K562 (cell line): ENCODE data around the gene DUSP5. TPM values are rescaled to one million over a fixed set of nuclear protein-coding genes. Genes with fewer than 3 reads are reported as not detected.

ENCODE experiments used
- ATAC-seq: fragments of 200-7000 bp; cut with Tn5 transposase; 3 replicates; pipeline ENCODE4 v1.9.1; 2020; ENCODE audit warnings: moderate library complexity
- BruUV-seq: library from RNA; stranded (reverse); fragments of 400-500 nt; replicated peaks from 2 replicates; lab custom pipeline; 2021; lab: Mats Ljungman, UMichigan
- CTCF ChIA-PET: fragments of 300-600 bp; formaldehyde crosslinking; extraction: SDS; loops from one replicate; lab custom pipeline; 2021; ENCODE audit warnings: low intra/inter-chr PET ratio; lab: Yijun Ruan, JAX
- POLR2A ChIA-PET: fragments of 300-600, 350-650 bp; sonication (Branson Sonifier 250); formaldehyde crosslinking; extraction: SDS; loops from one replicate; lab custom pipeline; 2021; ENCODE audit warnings: antibody characterized with exemption, inconsistent platforms; lab: Yijun Ruan, JAX
- DNase-seq, 4 experiments: peaks; one replicate each; pipeline versions ENCODE4 v3.0.0 to v3.0.0-alpha.2; 2011 to 2018; ENCODE audit warnings: low spot score in 3 of 4, mixed read lengths in 3 of 4; ENCODE audit errors: extremely low read depth in 1 of 4
- FAIRE-seq: peaks from 2 replicates; lab custom pipeline; 2011; peaks lifted over from hg19 to GRCh38; lab: Jason Lieb, UNC
- H2AFZ ChIP-seq: 2 replicates; pipeline ENCODE4 v1.6.0; 2011; ENCODE audit warnings: low read depth, low read length, control low read depth, inconsistent platforms
- H3K27ac ChIP-seq: fragments of 200-600 bp; 3 replicates; pipeline ENCODE4 v1.8.0; 2011; ENCODE audit warnings: low read depth, mild to moderate bottlenecking, control low read depth, inconsistent platforms, low read length, moderate library complexity, mixed read lengths; ENCODE audit errors: extremely low read depth
- H3K27me3 ChIP-seq, 2 experiments: fragments of 300-600 bp in 1 of 2; 2 replicates in 1 of 2; 3 replicates in 1 of 2; pipeline versions ENCODE4 v1.6.0 to v1.8.0; 2011; ENCODE audit warnings: inconsistent platforms in 2 of 2, low read length in 2 of 2, mild to moderate bottlenecking in 1 of 2, mixed read lengths in 1 of 2, moderate library complexity in 1 of 2; ENCODE audit not compliant: control insufficient read depth in 2 of 2, insufficient read depth in 2 of 2
- H3K36me3 ChIP-seq: fragments of 300-600 bp; 3 replicates; pipeline ENCODE4 v1.8.0; 2011; ENCODE audit warnings: mild to moderate bottlenecking, low read length, inconsistent platforms; ENCODE audit not compliant: control insufficient read depth, insufficient read depth
- H3K4me1 ChIP-seq, 2 experiments: fragments of 200-600 bp in 1 of 2; replicated peaks in 1 of 2; 2 replicates in 1 of 2; 3 replicates in 1 of 2; pipeline versions ENCODE4 v1.5.1 to v1.8.0; 2011; ENCODE audit warnings: inconsistent platforms in 2 of 2, low read length in 2 of 2, mild to moderate bottlenecking in 1 of 2, mixed read lengths in 1 of 2, moderate library complexity in 1 of 2; ENCODE audit not compliant: control insufficient read depth in 2 of 2, insufficient read depth in 2 of 2
- H3K4me2 ChIP-seq: 2 replicates; pipeline ENCODE4 v1.6.1; 2011; ENCODE audit warnings: low read length, control low read depth, inconsistent platforms, mixed read lengths; ENCODE audit not compliant: insufficient read depth
- H3K4me3 ChIP-seq: fragments of 200-600 bp; sonication (generic), shearing (Covaris generic); 2 replicates; pipeline ENCODE4 v1.5.1; 2016; ENCODE audit warnings: control low read depth, inconsistent platforms
- H3K79me2 ChIP-seq: fragments of 200-600 bp; 3 replicates; pipeline ENCODE4 v1.8.0; 2011; ENCODE audit warnings: low read length, inconsistent platforms; ENCODE audit not compliant: control insufficient read depth, insufficient read depth
- H3K9ac ChIP-seq, 2 experiments: 2 replicates each; pipeline versions ENCODE4 v1.6.0 to v1.6.1; 2011; ENCODE audit warnings: low read depth in 2 of 2, low read length in 2 of 2, control low read depth in 1 of 2, inconsistent platforms in 1 of 2, mild to moderate bottlenecking in 1 of 2, mixed read lengths in 1 of 2; ENCODE audit not compliant: insufficient read depth in 1 of 2
- H3K9me1 ChIP-seq: one replicate; pipeline ENCODE4 v1.6.0; 2011; ENCODE audit warnings: inconsistent platforms, mild to moderate bottlenecking, low read length, moderate library complexity; ENCODE audit not compliant: control insufficient read depth, insufficient read depth
- H3K9me3 ChIP-seq: replicated peaks from 2 replicates; pipeline ENCODE4 v1.5.1; 2011; ENCODE audit warnings: low read depth, low read length, inconsistent platforms; ENCODE audit not compliant: control insufficient read depth, insufficient read depth
- H4K20me1 ChIP-seq: replicated peaks from 2 replicates; pipeline ENCODE4 v1.6.1; 2011; ENCODE audit warnings: low read length, inconsistent platforms, mixed read lengths; ENCODE audit not compliant: control insufficient read depth, insufficient read depth
- KDM1A ChIP-seq, 2 experiments: fragments of 450-650 bp; IDR thresholded peaks; 2 replicates each; pipeline ENCODE4 v1.6.1; 2016; ENCODE audit warnings: mild to moderate bottlenecking in 2 of 2
- PHB ChIP-seq: fragments of 250-450 bp; sonication (Bioruptor Pico); IDR thresholded peaks from 2 replicates; pipeline ENCODE4 v1.5.0; 2021
- TBP ChIP-seq: optimal IDR thresholded peaks from 2 replicates; pipeline ENCODE3; 2011; ENCODE audit warnings: low read depth, low read length, improper control_type of control experiment
- ZFP30 ChIP-seq: fragments of 250-450 bp; sonication (Bioruptor Pico); IDR thresholded peaks from 2 replicates; pipeline ENCODE4 v1.8.0; 2022; ENCODE audit warnings: moderate library complexity, mild to moderate bottlenecking, inconsistent platforms, borderline replicate concordance
- WGBS: fragments of 100-300 bp; shearing (Covaris generic); methylation state at CpG from one replicate; pipeline ENCODE4 v1.1.6; 2016; ENCODE audit warnings: low coverage, mixed read lengths; ENCODE audit not compliant: insufficient coverage; ENCODE audit errors: missing lambda C conversion rate; 5-methylcytosine and 5-hydroxymethylcytosine counted together
- in situ Hi-C: fragments of 300-500 bp; cut with MboI; formaldehyde crosslinking; loops from 4 replicates; pipeline ENCODE4 v1.15.0; 2018; ENCODE audit warnings: inconsistent platforms, mixed read lengths
- intact Hi-C: fragments of 100-400 bp; cut with micrococcal nuclease; formaldehyde crosslinking; loops from 2 replicates; pipeline ENCODE4 v1.14.2; 2022
- polyA plus RNA-seq, 8 experiments: library from polyadenylated mRNA; depleted of rRNA in 4 of 8; stranded (reverse) in 5 of 8; unstranded in 3 of 8; fragments of >200 nt; fragmentation: Nextera tagmentation in 2 of 8; fragmentation: Illumina TruSeq in 1 of 8; extraction: Ambion mirVana in 2 of 8; extraction: Trizol in 1 of 8; gene quantifications; 2 replicates each; pipeline versions ENCODE4 v1.2.1 to v1.2.3, GENCODE V29; 2011 to 2014; ENCODE audit warnings: inconsistent platforms in 1 of 8, missing spikeins in 1 of 8
- total RNA-seq, 7 experiments: library from RNA; depleted of rRNA in 6 of 7; stranded (reverse); fragments of >200 nt in 6 of 7; fragmentation: Illumina TruSeq in 2 of 7; extraction: Trizol in 2 of 7; gene quantifications; 2 replicates each; pipeline versions ENCODE4 v1.2.1 to v1.2.3, GENCODE V29; 2011 to 2021; ENCODE audit warnings: low replicate concordance in 1 of 7
- TF ChIP-seq, protein P1 (sequence below): fragments of 250-450 bp; sonication (Bioruptor Pico); IDR thresholded peaks from 2 replicates; pipeline ENCODE4 v1.4.0; 2020; ENCODE audit warnings: mild to moderate bottlenecking, moderate library complexity
- TF ChIP-seq, protein P2 (sequence below): IDR thresholded peaks from 2 replicates; pipeline ENCODE4 v1.6.1; 2011; ENCODE audit not compliant: insufficient read length; ENCODE audit errors: extremely low read depth
- TF ChIP-seq, protein P3 (sequence below): fragments of 250-450 bp; sonication (Bioruptor Pico); IDR thresholded peaks from 2 replicates; pipeline ENCODE4 v1.6.1; 2021; ENCODE audit warnings: mild to moderate bottlenecking
- TF ChIP-seq, protein P4 (sequence below): fragments of 250-450 bp; sonication (Bioruptor Pico); IDR thresholded peaks from 2 replicates; pipeline ENCODE4 v1.8.0; 2022; ENCODE audit warnings: inconsistent platforms, mild to moderate bottlenecking, moderate library complexity, borderline replicate concordance
- TF ChIP-seq, protein P5 (sequence below): fragments of 250-450 bp; sonication (Bioruptor Pico); IDR thresholded peaks from 2 replicates; pipeline ENCODE4 v1.4.0; 2020; ENCODE audit warnings: mild to moderate bottlenecking
- TF ChIP-seq, protein P6 (sequence below): fragments of 450-650 bp; IDR thresholded peaks from 2 replicates; pipeline ENCODE4 v1.6.1; 2016
- TF ChIP-seq, protein P7 (sequence below): fragments of 250-450 bp; sonication (Bioruptor Pico); IDR thresholded peaks from 2 replicates; pipeline ENCODE4 v1.5.0; 2021

DUSP5 gene
- total and polyA plus RNA-seq, 9 of the 15 experiments (the other 6 are each of a cell fraction or from before 2014, with no cell fraction given): 0.49 to 3.4 (median 2.0) TPM

DNA sequence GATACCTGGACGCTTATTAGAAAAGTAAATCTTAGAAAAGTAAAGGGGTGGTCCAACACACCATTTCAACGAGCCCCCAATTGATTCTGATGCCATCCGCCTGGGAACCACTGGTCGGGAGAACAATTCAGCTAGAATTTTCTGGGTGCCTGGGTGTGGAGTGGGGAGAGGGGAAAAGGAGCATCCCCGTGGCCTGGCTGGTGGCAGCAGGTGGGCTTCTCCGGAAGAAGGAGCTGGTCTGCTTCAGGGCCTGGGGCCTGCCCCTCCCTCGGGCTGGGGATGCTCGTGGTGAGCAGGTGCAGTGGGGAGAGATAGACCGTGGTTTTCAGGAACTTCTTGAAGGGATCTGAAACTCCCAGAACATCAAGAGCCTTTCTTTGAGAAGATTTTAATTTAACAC, 39.9 kb upstream of the DUSP5 start:
- Histone ChIP-seq H2AFZ (no peak overlapping the region), H3K36me3 (no peaks in the 10 kb centered on the region), H4K20me1 (no peaks in the 10 kb centered on the region), H3K9ac (no peak overlapping the region), H3K9me3 (no peaks in the 10 kb centered on the region; the same call in 1 of the 2 replicates), H3K79me2 (no peaks in the 10 kb centered on the region), H3K9me1 (no peaks in the 10 kb centered on the region), H3K27ac (no peak overlapping the region), H3K4me3 (no peak overlapping the region), H3K4me1 (peaks cover 0 to 7% of the 10 kb centered on the region in 2 experiments; a peak in 2 of 5 replicates)
- no peak for ATAC-seq
- no TSS peak for BruUV-seq
- intact Hi-C loops: no loop called here
- POLR2A ChIA-PET: interaction anchor here (2.6 kb wide), 1 partner anchor 9 kb away, joined by 5 read pairs; no protein-coding TSS in a partner anchor
- no peak for DNase-seq
- TF ChIP-seq, protein P1, sequence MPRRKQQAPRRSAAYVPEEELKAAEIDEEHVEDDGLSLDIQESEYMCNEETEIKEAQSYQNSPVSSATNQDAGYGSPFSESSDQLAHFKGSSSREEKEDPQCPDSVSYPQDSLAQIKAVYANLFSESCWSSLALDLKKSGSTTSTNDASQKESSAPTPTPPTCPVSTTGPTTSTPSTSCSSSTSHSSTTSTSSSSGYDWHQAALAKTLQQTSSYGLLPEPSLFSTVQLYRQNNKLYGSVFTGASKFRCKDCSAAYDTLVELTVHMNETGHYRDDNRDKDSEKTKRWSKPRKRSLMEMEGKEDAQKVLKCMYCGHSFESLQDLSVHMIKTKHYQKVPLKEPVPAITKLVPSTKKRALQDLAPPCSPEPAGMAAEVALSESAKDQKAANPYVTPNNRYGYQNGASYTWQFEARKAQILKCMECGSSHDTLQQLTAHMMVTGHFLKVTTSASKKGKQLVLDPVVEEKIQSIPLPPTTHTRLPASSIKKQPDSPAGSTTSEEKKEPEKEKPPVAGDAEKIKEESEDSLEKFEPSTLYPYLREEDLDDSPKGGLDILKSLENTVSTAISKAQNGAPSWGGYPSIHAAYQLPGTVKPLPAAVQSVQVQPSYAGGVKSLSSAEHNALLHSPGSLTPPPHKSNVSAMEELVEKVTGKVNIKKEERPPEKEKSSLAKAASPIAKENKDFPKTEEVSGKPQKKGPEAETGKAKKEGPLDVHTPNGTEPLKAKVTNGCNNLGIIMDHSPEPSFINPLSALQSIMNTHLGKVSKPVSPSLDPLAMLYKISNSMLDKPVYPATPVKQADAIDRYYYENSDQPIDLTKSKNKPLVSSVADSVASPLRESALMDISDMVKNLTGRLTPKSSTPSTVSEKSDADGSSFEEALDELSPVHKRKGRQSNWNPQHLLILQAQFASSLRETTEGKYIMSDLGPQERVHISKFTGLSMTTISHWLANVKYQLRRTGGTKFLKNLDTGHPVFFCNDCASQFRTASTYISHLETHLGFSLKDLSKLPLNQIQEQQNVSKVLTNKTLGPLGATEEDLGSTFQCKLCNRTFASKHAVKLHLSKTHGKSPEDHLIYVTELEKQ: no peak
- TF ChIP-seq KDM1A (IDR thresholded peaks at IDR 0.05): no peak
- TF ChIP-seq, protein P2, sequence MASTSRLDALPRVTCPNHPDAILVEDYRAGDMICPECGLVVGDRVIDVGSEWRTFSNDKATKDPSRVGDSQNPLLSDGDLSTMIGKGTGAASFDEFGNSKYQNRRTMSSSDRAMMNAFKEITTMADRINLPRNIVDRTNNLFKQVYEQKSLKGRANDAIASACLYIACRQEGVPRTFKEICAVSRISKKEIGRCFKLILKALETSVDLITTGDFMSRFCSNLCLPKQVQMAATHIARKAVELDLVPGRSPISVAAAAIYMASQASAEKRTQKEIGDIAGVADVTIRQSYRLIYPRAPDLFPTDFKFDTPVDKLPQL: no peak
- TF ChIP-seq ZFP30 (CRISPR knock-in tag): no peak
- TF ChIP-seq, protein P3, sequence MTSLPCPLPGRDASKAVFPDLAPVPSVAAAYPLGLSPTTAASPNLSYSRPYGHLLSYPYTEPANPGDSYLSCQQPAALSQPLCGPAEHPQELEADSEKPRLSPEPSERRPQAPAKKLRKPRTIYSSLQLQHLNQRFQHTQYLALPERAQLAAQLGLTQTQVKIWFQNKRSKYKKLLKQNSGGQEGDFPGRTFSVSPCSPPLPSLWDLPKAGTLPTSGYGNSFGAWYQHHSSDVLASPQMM (CRISPR knock-in tag): no peak
- no peak for TF ChIP-seq TBP
- TF ChIP-seq, protein P4, sequence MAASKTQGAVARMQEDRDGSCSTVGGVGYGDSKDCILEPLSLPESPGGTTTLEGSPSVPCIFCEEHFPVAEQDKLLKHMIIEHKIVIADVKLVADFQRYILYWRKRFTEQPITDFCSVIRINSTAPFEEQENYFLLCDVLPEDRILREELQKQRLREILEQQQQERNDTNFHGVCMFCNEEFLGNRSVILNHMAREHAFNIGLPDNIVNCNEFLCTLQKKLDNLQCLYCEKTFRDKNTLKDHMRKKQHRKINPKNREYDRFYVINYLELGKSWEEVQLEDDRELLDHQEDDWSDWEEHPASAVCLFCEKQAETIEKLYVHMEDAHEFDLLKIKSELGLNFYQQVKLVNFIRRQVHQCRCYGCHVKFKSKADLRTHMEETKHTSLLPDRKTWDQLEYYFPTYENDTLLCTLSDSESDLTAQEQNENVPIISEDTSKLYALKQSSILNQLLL (CRISPR knock-in tag): no peak
- TF ChIP-seq, protein P5, sequence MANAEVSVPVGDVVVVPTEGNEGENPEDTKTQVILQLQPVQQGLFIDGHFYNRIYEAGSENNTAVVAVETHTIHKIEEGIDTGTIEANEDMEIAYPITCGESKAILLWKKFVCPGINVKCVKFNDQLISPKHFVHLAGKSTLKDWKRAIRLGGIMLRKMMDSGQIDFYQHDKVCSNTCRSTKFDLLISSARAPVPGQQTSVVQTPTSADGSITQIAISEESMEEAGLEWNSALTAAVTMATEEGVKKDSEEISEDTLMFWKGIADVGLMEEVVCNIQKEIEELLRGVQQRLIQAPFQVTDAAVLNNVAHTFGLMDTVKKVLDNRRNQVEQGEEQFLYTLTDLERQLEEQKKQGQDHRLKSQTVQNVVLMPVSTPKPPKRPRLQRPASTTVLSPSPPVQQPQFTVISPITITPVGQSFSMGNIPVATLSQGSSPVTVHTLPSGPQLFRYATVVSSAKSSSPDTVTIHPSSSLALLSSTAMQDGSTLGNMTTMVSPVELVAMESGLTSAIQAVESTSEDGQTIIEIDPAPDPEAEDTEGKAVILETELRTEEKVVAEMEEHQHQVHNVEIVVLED (CRISPR knock-in tag): no peak
- no peak for TF ChIP-seq PHB
- TF ChIP-seq, protein P6, sequence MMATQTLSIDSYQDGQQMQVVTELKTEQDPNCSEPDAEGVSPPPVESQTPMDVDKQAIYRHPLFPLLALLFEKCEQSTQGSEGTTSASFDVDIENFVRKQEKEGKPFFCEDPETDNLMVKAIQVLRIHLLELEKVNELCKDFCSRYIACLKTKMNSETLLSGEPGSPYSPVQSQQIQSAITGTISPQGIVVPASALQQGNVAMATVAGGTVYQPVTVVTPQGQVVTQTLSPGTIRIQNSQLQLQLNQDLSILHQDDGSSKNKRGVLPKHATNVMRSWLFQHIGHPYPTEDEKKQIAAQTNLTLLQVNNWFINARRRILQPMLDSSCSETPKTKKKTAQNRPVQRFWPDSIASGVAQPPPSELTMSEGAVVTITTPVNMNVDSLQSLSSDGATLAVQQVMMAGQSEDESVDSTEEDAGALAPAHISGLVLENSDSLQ: no peak
- TF ChIP-seq, protein P7, sequence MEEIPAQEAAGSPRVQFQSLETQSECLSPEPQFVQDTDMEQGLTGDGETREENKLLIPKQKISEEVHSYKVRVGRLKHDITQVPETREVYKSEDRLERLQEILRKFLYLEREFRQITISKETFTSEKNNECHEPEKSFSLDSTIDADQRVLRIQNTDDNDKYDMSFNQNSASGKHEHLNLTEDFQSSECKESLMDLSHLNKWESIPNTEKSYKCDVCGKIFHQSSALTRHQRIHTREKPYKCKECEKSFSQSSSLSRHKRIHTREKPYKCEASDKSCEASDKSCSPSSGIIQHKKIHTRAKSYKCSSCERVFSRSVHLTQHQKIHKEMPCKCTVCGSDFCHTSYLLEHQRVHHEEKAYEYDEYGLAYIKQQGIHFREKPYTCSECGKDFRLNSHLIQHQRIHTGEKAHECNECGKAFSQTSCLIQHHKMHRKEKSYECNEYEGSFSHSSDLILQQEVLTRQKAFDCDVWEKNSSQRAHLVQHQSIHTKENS (CRISPR knock-in tag): no peak
- TF ChIP-seq, all 486 proteins: peak for 0
- CTCF ChIA-PET: no interaction called here
- 12% methylated on average over 7 of the region's 9 CpGs for WGBS
- H3K4me2 ChIP-seq: no peak overlapping the region
- H3K27me3 ChIP-seq: peaks cover 0 to 13% of the 10 kb centered on the region in 2 experiments; a peak in 2 of 5 replicates
- in situ Hi-C loops: no loop called here
- no peak for FAIRE-seq
